Stimulated activated CD4-positive, alpha-beta T cell treated with anti-CD3 and anti-CD28 coated beads, Interleukin-1b, Interleukin-23, amount 100 ng/mL, for 24 hours (primary cell): Measurements from ENCODE around the gene SRRD.

Experiments used
- DNase-seq, 4 experiments: peaks; one replicate each; pipeline ENCODE4 v3.0.0-alpha.2; 2020; ENCODE audit warnings: low read depth in 4 of 4, low spot score in 1 of 4

Gene SRRD

DNA sequence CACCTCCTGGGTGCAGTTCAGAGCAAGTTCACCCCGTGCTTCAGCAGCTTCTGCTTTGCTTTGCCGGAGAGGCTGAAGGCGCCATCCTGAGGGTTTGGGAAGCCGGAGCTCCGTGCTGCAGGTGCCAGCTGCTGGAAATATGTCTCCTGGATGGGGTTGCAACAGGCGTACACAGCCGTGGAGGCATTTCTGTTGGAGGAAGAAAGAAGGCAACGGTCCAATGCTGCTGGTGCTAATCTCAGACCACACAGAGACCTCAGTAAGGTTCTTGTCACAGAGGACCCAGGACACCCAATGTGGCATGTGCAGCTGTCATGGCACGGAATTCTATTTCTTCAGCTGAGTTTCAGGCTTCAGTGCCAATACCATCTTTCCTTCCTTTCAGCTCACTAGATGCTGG lies 30.5 kb upstream of the SRRD start:
- no peak for DNase-seq

GRCh38 chr22:26453812-26454500 lies 29.7 kb upstream of the SRRD start:
- no peak for DNase-seq

DNA sequence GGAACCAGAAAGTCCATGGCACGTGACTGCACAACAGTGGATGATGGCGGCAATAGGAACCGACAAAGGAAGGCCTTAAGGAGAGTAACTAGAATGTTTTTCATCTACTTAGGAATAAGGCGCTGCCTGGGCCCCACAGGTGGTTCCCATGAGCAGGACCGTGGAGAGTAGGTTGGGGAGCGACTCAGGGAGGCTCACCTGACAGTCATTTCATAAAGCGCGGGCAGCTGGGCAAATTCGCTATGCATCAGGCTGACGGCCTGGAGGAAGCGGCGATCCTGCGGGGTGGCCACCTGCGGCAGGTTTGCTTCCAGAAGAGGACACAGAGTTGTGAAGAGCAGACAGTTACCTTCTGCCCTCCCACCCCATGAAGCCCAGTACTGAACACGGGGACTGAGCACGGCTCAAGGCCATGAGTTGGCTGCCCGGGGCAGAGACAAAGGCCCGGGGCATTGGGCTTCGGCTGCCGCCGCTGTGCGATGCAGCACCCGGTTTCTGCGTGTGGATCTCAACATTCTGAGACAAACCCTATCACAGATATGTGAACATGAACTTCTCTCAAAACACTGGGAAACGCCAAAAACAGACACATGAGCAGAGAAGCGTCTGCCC lies 25.9 kb upstream of the SRRD start:
- no peak for DNase-seq

GRCh38 chr22:26460202-26460601 lies 23.5 kb upstream of the SRRD start:
- DNase-seq = no peak

- peak in 1 of 4 experiments; percentile 25 for DNase-seq
Measured at GRCh38 chr22:26461188-26461810, 22.4 kb upstream of the SRRD start.

DNA sequence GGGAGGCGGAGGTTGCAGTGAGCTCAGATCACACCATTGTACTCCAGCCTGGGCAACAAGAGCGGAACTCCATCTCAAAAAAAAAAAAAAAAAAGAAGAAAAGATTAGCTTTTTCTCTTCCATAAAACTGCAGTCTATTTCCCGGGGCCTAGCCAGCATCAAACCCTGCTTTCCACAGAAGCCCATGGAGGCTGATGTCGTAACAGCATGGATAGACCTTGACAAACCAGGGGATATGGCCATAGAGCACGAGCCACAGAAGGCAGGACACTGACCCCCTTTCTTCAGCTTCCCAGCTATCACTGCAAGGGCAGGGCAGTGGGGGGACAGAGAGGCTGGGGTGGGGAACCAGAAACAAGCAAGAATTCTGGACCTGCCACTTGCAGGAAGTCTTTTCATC lies 21.6 kb upstream of the SRRD start:
- no peak for DNase-seq

- no peak for DNase-seq
Measured at GRCh38 chr22:26462641-26463040, 21.0 kb upstream of the SRRD start.

DNA sequence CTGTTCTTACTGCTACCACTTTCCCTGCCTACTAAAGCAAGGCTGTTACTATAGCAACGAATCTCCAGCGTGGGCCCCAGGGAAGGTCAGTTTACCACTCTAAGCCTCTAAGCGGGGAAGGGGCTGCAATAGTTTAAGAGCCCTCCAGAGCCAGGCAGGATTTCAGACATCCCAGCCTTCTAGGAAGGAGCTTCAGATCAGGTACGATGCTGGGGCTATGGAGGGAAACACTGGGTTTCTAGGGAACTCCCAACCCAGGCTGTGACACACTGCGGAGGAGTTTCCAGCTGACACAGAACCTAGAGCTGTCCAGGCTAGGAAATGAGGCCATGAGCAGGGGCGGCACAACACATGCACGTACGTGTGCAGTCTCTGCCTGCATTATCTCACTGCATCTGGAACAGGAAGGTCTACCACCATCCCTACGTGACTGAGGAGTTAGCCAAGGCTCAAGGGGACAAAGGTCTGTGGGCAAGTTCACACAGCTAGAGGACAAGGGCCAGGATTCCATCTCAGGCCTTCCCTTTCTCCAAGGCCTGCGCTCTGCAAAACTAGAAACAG lies 20.5 kb upstream of the SRRD start:
- DNase-seq = no peak

DNA sequence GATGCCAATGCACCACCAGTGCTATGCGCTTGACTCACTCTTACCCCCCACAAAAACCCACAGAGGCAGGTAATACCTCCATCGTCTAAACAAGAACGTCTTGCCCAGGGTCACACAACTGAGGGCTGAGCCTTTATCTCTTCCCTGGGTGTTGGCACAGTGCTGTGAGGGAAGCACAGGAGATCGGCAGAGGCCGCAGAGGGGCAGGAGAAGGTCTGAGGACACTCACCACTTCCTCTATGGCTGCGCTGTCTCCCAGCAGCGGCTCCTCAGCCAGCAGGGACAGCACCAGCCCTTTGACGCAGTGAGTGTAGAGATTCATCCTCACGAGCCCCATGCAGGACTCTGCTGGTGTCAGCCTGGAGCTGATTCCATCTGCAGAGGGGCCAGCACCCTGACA lies 20.0 kb upstream of the SRRD start:
- no peak for DNase-seq

- DNase-seq = no peak
Measured at GRCh38 chr22:26464312-26464711, 19.4 kb upstream of the SRRD start.

DNA sequence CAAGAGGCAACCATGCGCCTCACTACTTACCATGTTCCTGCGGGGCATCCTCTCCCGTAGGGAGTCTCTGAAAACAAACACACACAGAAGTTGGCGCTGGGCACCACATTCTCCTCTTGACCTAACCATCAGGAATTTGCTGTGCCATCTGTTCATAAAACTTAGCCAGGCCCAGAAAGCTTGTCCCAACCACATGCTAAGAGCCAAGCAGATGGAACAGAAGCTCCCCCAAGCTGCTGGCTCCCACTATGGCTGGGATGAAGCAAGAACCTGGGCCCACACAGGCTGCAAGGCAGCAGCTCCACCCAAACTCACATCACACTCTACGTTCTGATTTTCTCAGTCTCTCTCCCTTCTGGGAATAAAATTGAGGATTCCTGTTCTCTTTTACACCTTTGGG lies 17.5 kb upstream of the SRRD start:
- DNase-seq = no peak

DNA sequence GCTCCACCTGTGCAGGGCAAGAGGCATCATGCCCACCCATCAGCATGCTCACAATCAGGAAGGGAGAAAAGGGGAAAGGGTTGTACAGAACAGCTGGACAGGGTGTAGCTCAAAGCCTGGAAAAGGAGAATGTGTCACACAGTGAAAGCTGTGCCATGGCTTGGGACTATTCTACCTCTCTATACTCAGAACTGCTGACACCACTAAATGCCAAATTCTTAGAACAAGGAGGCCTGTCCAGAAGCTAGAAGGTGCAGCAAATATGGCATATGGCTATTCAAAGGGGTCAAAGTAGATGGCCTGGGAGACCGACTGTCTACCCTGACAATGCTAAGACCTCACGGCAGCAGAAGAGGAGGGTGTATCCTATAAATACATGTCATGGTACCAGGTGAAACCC lies 12.9 kb upstream of the SRRD start:
- no peak for DNase-seq

- no peak for DNase-seq
Measured at GRCh38 chr22:26471522-26471921, 12.2 kb upstream of the SRRD start.

- no peak for DNase-seq
Measured at GRCh38 chr22:26474682-26475081, 9.0 kb upstream of the SRRD start.

DNA sequence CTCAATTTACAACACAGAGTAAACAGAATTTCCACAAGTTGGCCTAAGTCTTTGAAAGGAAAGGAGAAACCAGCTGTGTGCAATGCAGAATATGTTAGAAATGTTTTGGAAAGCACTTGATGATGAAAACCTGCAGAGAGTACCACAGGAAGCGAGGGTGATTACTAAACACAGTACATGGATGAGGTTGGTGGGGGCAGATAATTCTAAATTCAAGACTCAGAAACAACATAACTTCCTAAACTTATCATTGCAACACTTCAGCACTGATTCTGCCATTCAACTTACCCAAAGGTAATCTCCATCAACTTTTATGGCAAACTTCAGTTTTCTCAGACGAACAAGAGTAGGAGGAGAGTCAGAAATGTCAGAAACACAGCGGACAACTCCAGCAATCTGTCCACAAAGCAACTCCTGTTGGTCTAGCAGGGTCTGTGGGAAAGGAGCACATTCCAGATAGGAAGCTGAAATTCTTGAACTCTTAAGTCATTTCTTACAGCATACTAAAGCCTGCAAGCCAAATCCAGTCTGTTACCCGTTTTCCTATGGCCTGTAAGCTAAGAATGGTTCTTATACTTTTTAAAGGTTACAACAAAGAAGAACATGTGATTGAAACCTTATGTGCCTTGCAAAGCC lies 6.9 kb upstream of the SRRD start:
- no peak for DNase-seq

DNA sequence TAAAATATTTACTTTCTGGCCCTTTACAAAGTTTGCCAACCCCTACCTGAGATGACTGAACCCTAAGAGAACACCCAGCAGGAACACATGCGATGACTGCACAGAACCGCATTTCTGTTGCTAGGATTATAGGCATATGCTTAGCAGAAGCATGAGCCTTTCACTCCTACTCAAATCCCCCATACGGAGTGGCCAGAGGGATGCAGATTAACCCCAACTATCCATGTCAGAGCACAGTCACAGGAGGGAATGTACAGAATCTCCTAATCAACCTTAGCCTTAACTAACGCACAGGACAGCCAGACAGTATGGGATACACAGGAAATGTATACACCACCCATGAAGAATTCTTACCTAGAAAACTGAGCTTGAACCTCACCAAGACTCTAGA lies 6.3 kb upstream of the SRRD start:
- DNase-seq = no peak

- DNase-seq = no peak
Measured at GRCh38 chr22:26479043-26479791, 4.5 kb upstream of the SRRD start.

GRCh38 chr22:26479792-26480610 lies 3.7 kb upstream of the SRRD start:
- no peak for DNase-seq

DNA sequence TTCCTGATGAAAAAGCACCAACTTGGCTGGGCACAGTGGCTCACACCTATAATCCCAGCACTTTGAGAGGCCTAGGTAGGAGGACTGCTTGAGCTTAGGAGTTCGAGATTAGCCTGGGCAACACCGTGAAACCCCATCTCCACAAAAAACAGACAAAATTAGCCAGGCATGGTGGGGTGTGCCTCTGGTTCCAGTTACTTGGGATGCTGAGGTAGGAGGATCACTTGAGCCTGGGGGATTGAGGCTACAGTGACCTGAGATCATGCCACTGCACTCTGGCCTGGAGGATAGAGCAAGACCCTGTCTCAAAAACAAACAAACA lies 3.1 kb upstream of the SRRD start:
- no peak for DNase-seq

DNA sequence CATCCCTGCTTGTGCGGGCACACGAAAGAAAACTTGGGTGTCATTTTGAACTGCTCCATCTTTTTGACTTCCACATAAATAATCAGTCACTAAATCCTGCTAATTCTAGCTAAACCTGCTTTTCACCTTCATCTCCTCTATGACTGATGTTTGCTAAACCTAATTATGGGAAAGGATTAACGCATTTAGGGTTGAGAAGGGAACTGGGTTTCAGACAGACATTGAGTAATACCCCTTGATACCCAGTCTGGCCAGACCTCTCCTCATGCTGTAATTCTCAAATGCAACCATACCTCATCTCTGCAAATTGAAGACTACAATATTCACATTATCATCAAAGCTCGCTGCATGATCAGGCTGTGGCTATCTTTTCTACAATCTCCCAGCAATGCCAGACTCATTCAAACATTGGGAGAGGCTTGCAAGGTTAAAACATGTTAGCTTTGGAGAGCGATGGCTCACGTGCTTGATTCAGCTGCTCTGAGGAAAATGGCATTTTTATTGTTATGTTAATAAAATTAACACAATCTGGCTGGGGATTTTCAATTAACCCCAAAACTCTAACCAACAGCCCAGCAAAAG lies 2.5 kb upstream of the SRRD start:
- DNase-seq = no peak
